ENCODE results near the gene ZNF808.
"Not testable (repeated sequence)": the region's sequence is repeated elsewhere in the genome, so short reads cannot be mapped to it uniquely, and the experiment has no call there.

Gene ZNF808

GRCh38 chr19:52527134-52527955 lies at the start of gene ZNF808:
Gene ZNF808 (plus strand): TSS chr19:52527668. CDS start chr19:52543285, 15,617 bp downstream.
- DNase-seq = peak; percentile 97

GRCh38 chr19:52484111-52484743 lies 43.2 kb upstream of the ZNF808 start:
- DNase-seq = not testable (repeated sequence)

- DNase-seq = not testable (repeated sequence)
Measured at GRCh38 chr19:52485064-52485463, 42.4 kb upstream of the ZNF808 start.

GRCh38 chr19:52485561-52486240 lies 41.8 kb upstream of the ZNF808 start:
- not testable (repeated sequence) for DNase-seq

GRCh38 chr19:52492201-52492993 lies 35.1 kb upstream of the ZNF808 start:
- no peak for DNase-seq

GRCh38 chr19:52492994-52493470 lies 34.4 kb upstream of the ZNF808 start:
- DNase-seq = no peak

- no peak for DNase-seq
Measured at GRCh38 chr19:52494518-52494917, 33.0 kb upstream of the ZNF808 start.

- no peak for DNase-seq
Measured at GRCh38 chr19:52498571-52498970, 28.9 kb upstream of the ZNF808 start.

GRCh38 chr19:52500474-52500873 lies 27.0 kb upstream of the ZNF808 start:
- not testable (repeated sequence) for DNase-seq

GRCh38 chr19:52500991-52501390 lies 26.5 kb upstream of the ZNF808 start:
- DNase-seq = not testable (repeated sequence)

- DNase-seq = no peak
Measured at GRCh38 chr19:52507266-52507665, 20.2 kb upstream of the ZNF808 start.

GRCh38 chr19:52516191-52516590 lies 11.3 kb upstream of the ZNF808 start:
- no peak for DNase-seq

GRCh38 chr19:52518646-52519045 lies 8.8 kb upstream of the ZNF808 start:
- no peak for DNase-seq

GRCh38 chr19:52519175-52519574 lies 8.3 kb upstream of the ZNF808 start:
- not testable (repeated sequence) for DNase-seq

GRCh38 chr19:52520013-52520412 lies 7.5 kb upstream of the ZNF808 start:
- no peak for DNase-seq

GRCh38 chr19:52522551-52522950 lies 4.9 kb upstream of the ZNF808 start:
- DNase-seq = no peak

- no peak for DNase-seq
Measured at GRCh38 chr19:52524086-52524485, 3.4 kb upstream of the ZNF808 start.

GRCh38 chr19:52527956-52528351 lies 486 bp downstream of the ZNF808 start:
- peak; percentile 20 for DNase-seq

- DNase-seq = no peak
Measured at GRCh38 chr19:52532480-52532879, 5.0 kb downstream of the ZNF808 start.

GRCh38 chr19:52533901-52534300 lies 6.4 kb downstream of the ZNF808 start:
- no peak for DNase-seq

GRCh38 chr19:52535385-52535770 lies 7.9 kb downstream of the ZNF808 start:
- not testable (repeated sequence) for DNase-seq

- peak; percentile 93 for DNase-seq
Measured at GRCh38 chr19:52535771-52536447, 8.4 kb downstream of the ZNF808 start.

Measured in activated CD8-positive, alpha-beta memory T cell treated with anti-CD3 and anti-CD28 coated beads, Interleukin-2, amount 50 U/mL, for 4 hours (primary cell).